ENCODE data around the gene NUP214. TPM values are rescaled to one million over a fixed set of nuclear protein-coding genes. Genes with fewer than 3 reads are reported as not detected.
"Not testable (repeated sequence)": the region's sequence is repeated elsewhere in the genome, so short reads cannot be mapped to it uniquely, and the experiment has no call there.

The NUP214 gene
- total RNA-seq, 2 donors from 2014 or later, result 43.9 to 115 TPM

DNA sequence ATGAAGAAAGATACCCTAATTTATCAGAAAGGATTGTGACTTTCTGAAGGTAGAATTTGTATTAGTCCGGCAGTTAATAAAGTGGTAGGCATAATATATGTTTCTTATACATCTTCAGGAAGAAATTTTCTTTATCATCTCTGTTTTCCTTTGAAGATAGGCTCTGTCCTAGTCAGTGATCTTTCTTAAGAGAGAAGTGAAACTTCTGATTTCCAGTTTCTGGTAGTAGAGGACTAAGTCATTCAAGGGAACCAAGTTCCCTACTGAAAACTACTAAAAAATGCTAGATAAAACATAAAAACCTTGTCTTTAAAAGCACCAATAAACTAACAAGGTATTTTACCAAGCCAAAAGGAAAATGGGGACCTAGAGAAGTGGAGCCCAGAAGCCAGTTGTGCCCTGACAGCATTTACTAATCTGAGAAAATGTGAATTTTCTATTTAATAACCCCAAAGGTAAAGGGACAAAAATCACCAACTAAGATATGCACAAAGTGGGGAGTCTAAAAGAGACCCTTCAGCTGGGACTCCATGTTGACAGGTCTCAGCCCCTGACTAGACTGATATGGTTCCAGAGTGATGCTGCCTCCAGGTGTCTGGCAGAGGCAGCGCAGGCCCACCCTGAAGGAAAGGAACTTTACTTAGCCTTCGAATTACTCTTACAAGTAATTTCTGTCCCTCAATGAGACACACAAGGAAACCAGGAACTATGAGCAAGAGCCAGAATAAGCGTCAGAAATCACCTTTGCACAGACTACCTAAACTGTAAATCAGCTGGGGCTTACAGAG, 78.2 kb downstream of the NUP214 start:
- Histone ChIP-seq H3K4me1 (replicated peaks) (no peaks in the 10 kb centered on the region), H3K27ac (no peak overlapping the region), H3K9me3 (no peaks in the 10 kb centered on the region), H3K4me3 (no peak overlapping the region), H3K27me3 (replicated peaks; ENCODE audit: insufficient read depth) (no peaks in the 10 kb centered on the region), H3K36me3 (peaks cover 3 to 6% of the 10 kb centered on the region in 2 donors)
- TF ChIP-seq, protein P1, sequence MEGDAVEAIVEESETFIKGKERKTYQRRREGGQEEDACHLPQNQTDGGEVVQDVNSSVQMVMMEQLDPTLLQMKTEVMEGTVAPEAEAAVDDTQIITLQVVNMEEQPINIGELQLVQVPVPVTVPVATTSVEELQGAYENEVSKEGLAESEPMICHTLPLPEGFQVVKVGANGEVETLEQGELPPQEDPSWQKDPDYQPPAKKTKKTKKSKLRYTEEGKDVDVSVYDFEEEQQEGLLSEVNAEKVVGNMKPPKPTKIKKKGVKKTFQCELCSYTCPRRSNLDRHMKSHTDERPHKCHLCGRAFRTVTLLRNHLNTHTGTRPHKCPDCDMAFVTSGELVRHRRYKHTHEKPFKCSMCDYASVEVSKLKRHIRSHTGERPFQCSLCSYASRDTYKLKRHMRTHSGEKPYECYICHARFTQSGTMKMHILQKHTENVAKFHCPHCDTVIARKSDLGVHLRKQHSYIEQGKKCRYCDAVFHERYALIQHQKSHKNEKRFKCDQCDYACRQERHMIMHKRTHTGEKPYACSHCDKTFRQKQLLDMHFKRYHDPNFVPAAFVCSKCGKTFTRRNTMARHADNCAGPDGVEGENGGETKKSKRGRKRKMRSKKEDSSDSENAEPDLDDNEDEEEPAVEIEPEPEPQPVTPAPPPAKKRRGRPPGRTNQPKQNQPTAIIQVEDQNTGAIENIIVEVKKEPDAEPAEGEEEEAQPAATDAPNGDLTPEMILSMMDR (IDR thresholded peaks at IDR 0.05), result peak in 1 of 4 experiments; percentile 6
- TF ChIP-seq POLR2A (IDR thresholded peaks at IDR 0.05) (no peak), POLR2AphosphoS5 (IDR thresholded peaks at IDR 0.05) (no peak)
- no peak for DNase-seq (ENCODE audit: low spot score)
- intact Hi-C loops (cut with DNase I), result no loop called here
- 82% methylated on average over 4 of the region's 4 CpGs for whole genome bisulfite sequencing

DNA sequence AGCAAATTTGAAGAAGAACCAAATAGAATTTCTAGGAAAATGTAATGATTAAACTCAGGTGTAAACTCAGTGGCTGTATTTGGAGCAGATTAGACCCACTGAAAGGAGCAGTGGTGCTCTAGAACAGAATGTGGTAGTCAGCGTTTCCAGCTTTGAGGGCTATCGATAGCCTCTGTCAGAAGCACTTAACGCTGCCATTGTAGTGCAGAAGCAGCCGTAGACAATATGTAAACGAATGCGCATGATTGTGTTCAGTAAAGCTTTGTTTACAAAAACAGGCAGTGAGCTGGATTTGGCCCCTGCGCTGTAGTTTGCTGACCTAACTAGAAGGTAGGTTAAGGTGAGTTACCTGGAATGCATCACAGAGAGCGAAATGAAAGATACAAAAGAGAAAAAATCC, 78.9 kb downstream of the NUP214 start:
- H3K4me3 ChIP-seq, result no peak overlapping the region
- 84% methylated on average over 8 of the region's 8 CpGs for WGBS
- no peaks in the 10 kb centered on the region for H3K27me3 ChIP-seq (replicated peaks; ENCODE audit: insufficient read depth)
- no peak overlapping the region for H3K27ac ChIP-seq
- TF ChIP-seq POLR2AphosphoS5 (IDR thresholded peaks at IDR 0.05), result no peak
- TF ChIP-seq POLR2A (IDR thresholded peaks at IDR 0.05), result no peak
- TF ChIP-seq, protein P1 (IDR thresholded peaks at IDR 0.05), result no peak
- no peaks in the 10 kb centered on the region for H3K4me1 ChIP-seq (replicated peaks)
- H3K36me3 ChIP-seq, result peaks cover 0 to 3% of the 10 kb centered on the region in 2 donors
- no peak for DNase-seq (ENCODE audit: low spot score)
- H3K9me3 ChIP-seq, result no peaks in the 10 kb centered on the region
- intact Hi-C loops (cut with DNase I), result no loop called here

DNA sequence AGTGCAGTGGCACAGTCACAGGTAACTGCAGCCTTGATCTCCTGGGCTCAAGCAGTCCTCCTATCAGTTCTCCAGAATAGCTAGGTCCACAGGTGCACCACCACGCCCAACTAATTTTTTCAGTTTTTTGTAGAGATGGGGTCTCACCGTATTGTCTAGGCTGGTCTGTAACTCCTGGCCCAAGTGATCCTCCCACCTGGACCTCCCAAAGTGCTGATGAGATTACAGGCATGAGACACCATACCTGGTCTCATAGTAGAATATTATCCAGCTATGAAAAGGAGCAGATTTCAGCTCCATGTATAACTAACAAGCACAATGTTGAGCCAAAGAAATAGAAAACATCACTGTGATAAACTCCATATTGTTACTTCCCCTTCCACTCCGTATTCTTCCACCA, 81.1 kb downstream of the NUP214 start:
- no peaks in the 10 kb centered on the region for H3K27me3 ChIP-seq (replicated peaks; ENCODE audit: insufficient read depth)
- intact Hi-C loops (cut with DNase I), result no loop called here
- H3K9me3 ChIP-seq, result no peaks in the 10 kb centered on the region
- DNase-seq (ENCODE audit: low spot score), result no peak
- no peaks in the 10 kb centered on the region for H3K4me1 ChIP-seq (replicated peaks)
- H3K36me3 ChIP-seq, result peaks cover 0 to 3% of the 10 kb centered on the region in 2 donors
- H3K27ac ChIP-seq, result no peak overlapping the region
- TF ChIP-seq, protein P1 (IDR thresholded peaks at IDR 0.05), result no peak
- TF ChIP-seq POLR2AphosphoS5 (IDR thresholded peaks at IDR 0.05) (no peak), POLR2A (IDR thresholded peaks at IDR 0.05) (no peak)
- no peak overlapping the region for H3K4me3 ChIP-seq
- WGBS, result 93% methylated on average over 3 of the region's 3 CpGs

DNA sequence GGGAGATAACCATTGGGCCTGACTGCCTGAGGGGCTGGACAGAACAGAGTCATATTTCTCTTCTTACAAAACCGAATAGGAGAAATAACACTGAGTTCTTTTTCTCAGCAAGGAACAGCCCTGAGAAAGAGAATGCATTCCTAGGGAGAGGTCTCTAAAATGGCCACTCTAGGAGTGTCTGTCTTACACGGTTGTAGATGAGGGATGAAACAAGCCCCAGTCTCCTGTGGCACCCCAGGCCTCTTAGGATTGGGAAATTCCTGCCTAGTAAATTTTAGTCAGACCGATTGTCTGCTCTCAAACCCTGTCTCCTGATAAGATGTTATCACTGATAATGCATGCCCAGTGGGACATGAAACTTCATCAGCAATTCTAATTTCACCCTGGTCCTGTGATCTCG, 86.5 kb downstream of the NUP214 start:
- H3K9me3 ChIP-seq; H3K4me3 ChIP-seq; H3K27me3 ChIP-seq (replicated peaks; ENCODE audit: insufficient read depth); H3K4me1 ChIP-seq (replicated peaks); intact Hi-C loops (cut with DNase I); H3K36me3 ChIP-seq; DNase-seq (ENCODE audit: low spot score); H3K27ac ChIP-seq: not testable (repeated sequence)
- 93% methylated on average over 4 of the region's 4 CpGs for WGBS

DNA sequence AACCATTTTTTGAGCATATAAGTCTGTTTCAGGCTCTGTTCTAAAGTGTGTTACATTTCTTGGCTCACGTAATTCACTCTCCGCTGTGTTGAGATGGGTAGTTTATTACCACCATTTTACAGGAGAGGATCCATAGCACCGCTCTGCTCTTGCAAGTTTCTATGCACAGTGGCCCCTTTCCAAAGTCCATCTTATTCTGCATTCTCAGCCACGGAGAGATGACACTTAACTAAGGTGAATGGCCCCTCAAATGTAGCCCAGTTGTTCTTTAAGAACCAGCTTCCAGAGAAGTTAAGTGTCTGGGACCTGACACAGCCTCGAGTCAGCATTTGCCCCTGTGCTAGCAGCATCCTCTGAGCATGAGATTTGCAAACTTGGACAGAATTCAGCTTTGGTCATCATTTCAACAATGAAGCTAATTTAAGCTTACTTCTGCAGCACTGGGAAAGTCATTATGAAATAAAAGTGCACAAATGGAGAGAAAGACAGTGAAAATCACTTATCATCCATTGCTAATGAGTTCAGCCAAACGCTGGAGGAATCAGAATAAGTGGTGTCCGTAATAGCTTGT, 89.0 kb downstream of the NUP214 start:
- H3K4me1 ChIP-seq (replicated peaks), result no peaks in the 10 kb centered on the region
- 48% methylated on average over 7 of the region's 7 CpGs for WGBS
- intact Hi-C loops (cut with DNase I), result no loop called here

More for the DNA sequence above, 89.0 kb downstream of the NUP214 start:
- no peak overlapping the region for H3K4me3 ChIP-seq
- H3K9me3 ChIP-seq, result no peaks in the 10 kb centered on the region
- no peak for TF ChIP-seq POLR2A (IDR thresholded peaks at IDR 0.05)
- TF ChIP-seq, protein P1 (IDR thresholded peaks at IDR 0.05), result no peak
- no peak for TF ChIP-seq POLR2AphosphoS5 (IDR thresholded peaks at IDR 0.05)
- no peaks in the 10 kb centered on the region for H3K27me3 ChIP-seq (replicated peaks; ENCODE audit: insufficient read depth)
- no peak for DNase-seq (ENCODE audit: low spot score)
- no peaks in the 10 kb centered on the region for H3K36me3 ChIP-seq
- no peak overlapping the region for H3K27ac ChIP-seq

All from prostate gland (tissue), 2 donors.